Activated B cell treated with CpG ODN at 0.5 μM for 24 hours (primary cell): ENCODE measurements around the gene STAP1. TPM values are rescaled to one million over a fixed set of nuclear protein-coding genes. Genes with fewer than 3 reads are reported as not detected.
A peak's percentile ranks its signal among the peaks of the same experiment; 100 is the strongest.

ENCODE experiments used
- ATAC-seq: fragments of 200-7000 bp; cut with Tn5 transposase; one replicate; pipeline ENCODE4 v1.10.0; 2021; ENCODE audit warnings: low read depth, mild to moderate bottlenecking, moderate library complexity
- CTCF ChIA-PET: fragments of 350-600 bp; sonication (Branson Sonifier 250); formaldehyde crosslinking; loops from one replicate; lab custom pipeline; 2021; ENCODE audit warnings: antibody characterized with exemption; lab: Charles Lee
- POLR2A ChIA-PET: fragments of 350-600 bp; sonication (Branson Sonifier 250); formaldehyde crosslinking; loops from one replicate; lab custom pipeline; 2021; ENCODE audit warnings: antibody characterized with exemption; lab: Charles Lee
- DNase-seq: peaks from one replicate; pipeline ENCODE4 v3.0.0; 2022
- H3K27ac Mint-ChIP-seq: one replicate; pipeline ENCODE4 v1.8.0; 2020; ENCODE audit warnings: mixed read lengths
- H3K27me3 Mint-ChIP-seq: one replicate; pipeline ENCODE4 v1.8.0; 2021; ENCODE audit warnings: mixed read lengths
- H3K36me3 Mint-ChIP-seq: one replicate; pipeline ENCODE4 v1.8.0; 2021; ENCODE audit warnings: low read depth, mixed read lengths
- H3K4me1 Mint-ChIP-seq: one replicate; pipeline ENCODE4 v1.8.0; 2021; ENCODE audit warnings: mixed read lengths
- H3K4me3 Mint-ChIP-seq: one replicate; pipeline ENCODE4 v1.8.0; 2020; ENCODE audit warnings: mild to moderate bottlenecking, mixed read lengths
- H3K9me3 Mint-ChIP-seq: one replicate; pipeline ENCODE4 v1.8.0; 2020; ENCODE audit warnings: mixed read lengths
- intact Hi-C: fragments of 100-400 bp; cut with micrococcal nuclease; formaldehyde crosslinking; loops from one replicate; pipeline ENCODE4 v1.15.1; 2024
- total RNA-seq: library from RNA; stranded (reverse); gene quantifications from 2 replicates; pipeline ENCODE4 v1.2.3, GENCODE V29; 2022
- TF ChIP-seq, protein P1 (sequence below): fragments of 200-600 bp; IDR thresholded peaks from one replicate; pipeline ENCODE4 v1.8.0; 2022; ENCODE audit warnings: antibody characterized with exemption, mild to moderate bottlenecking

The STAP1 gene
- total RNA-seq, 1 donor from 2014 or later, result 46.4 TPM

- H3K4me1 Mint-ChIP-seq, result peaks cover 3% of the 10 kb centered on the region
Observed at GRCh38 chr4:67608027-67608426, 49.5 kb downstream of the STAP1 start.

DNA sequence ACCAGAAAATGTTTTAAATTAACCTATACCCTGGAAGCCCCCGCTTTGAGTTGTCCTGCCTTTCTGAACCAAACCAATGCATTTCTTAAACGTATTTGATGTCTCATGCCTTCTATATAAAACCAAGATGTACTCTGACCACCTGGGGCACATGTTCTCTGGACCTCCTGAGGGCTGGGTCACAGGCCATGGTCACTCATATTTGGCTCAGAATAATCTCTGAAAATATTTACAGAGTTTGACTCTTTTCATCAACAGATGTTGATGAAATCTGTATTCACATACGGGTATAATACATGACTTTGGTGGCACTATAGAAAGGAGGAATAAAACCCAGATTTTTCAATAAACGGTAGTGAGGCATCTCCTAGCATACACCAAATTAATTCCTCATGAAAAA, 55.7 kb downstream of the STAP1 start:
- no peak overlapping the region for H3K4me3 Mint-ChIP-seq
- no peak overlapping the region for H3K27ac Mint-ChIP-seq
- H3K36me3 Mint-ChIP-seq, result peaks cover 57% of the 10 kb centered on the region
- DNase-seq (no peak), ATAC-seq (no peak)
- POLR2A ChIA-PET, result no interaction called here
- intact Hi-C loops, result no loop called here
- H3K9me3 Mint-ChIP-seq, result peaks cover 11% of the 10 kb centered on the region
- no peaks in the 10 kb centered on the region for H3K27me3 Mint-ChIP-seq
- CTCF ChIA-PET, result interaction anchor here (1.6 kb wide), 1 partner anchor 64 kb away, joined by 3 read pairs; no protein-coding TSS in a partner anchor
- TF ChIP-seq, protein P1, sequence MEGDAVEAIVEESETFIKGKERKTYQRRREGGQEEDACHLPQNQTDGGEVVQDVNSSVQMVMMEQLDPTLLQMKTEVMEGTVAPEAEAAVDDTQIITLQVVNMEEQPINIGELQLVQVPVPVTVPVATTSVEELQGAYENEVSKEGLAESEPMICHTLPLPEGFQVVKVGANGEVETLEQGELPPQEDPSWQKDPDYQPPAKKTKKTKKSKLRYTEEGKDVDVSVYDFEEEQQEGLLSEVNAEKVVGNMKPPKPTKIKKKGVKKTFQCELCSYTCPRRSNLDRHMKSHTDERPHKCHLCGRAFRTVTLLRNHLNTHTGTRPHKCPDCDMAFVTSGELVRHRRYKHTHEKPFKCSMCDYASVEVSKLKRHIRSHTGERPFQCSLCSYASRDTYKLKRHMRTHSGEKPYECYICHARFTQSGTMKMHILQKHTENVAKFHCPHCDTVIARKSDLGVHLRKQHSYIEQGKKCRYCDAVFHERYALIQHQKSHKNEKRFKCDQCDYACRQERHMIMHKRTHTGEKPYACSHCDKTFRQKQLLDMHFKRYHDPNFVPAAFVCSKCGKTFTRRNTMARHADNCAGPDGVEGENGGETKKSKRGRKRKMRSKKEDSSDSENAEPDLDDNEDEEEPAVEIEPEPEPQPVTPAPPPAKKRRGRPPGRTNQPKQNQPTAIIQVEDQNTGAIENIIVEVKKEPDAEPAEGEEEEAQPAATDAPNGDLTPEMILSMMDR, result no peak
- H3K4me1 Mint-ChIP-seq, result peaks cover 3% of the 10 kb centered on the region

More at GRCh38 chr4:67608027-67608426, 49.5 kb downstream of the STAP1 start:
- intact Hi-C loops, result no loop called here
- CTCF ChIA-PET, result no interaction called here
- POLR2A ChIA-PET, result no interaction called here
- TF ChIP-seq, protein P1, result no peak
- H3K9me3 Mint-ChIP-seq, result peaks cover 5% of the 10 kb centered on the region
- no peak for DNase-seq
- no peak overlapping the region for H3K27ac Mint-ChIP-seq
- no peak overlapping the region for H3K4me3 Mint-ChIP-seq
- H3K27me3 Mint-ChIP-seq, result no peaks in the 10 kb centered on the region
- H3K36me3 Mint-ChIP-seq, result peaks cover 75% of the 10 kb centered on the region
- ATAC-seq, result no peak

GRCh38 chr4:67615119-67615518, 56.6 kb downstream of the STAP1 start:
- Mint-ChIP-seq H3K4me1 (peaks cover 3% of the 10 kb centered on the region), H3K4me3 (no peak overlapping the region), H3K36me3 (peaks cover 56% of the 10 kb centered on the region), H3K27me3 (no peaks in the 10 kb centered on the region), H3K9me3 (peaks cover 9% of the 10 kb centered on the region), H3K27ac (peak overlapping the region; percentile 43)
- DNase-seq, result no peak
- no peak for ATAC-seq
- TF ChIP-seq, protein P1, result no peak
- ChIA-PET CTCF (no interaction called here), POLR2A (no interaction called here)
- intact Hi-C loops, result no loop called here

DNA sequence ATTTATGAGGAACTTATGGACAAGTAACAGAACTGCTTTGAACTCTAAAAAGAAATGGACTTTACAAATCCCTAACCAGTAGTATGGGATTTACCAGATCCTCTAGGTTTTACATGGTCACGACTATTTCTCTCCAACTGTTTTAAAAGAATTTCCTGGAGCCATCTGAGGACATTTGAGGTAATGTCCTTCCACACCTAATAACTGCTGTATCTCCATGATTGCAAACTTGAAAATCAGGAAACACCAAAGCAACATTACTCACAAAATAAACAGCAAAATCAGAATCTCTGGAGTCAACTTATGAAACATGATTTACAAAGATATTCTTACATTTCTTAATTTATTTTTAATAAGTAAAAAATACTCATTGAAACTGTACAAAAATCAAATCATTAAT, 58.0 kb downstream of the STAP1 start:
- peaks cover 65% of the 10 kb centered on the region for H3K36me3 Mint-ChIP-seq
- no peak overlapping the region for H3K27ac Mint-ChIP-seq
- intact Hi-C loops, result no loop called here
- DNase-seq (no peak), ATAC-seq (no peak)
- H3K4me3 Mint-ChIP-seq, result no peak overlapping the region
- H3K4me1 Mint-ChIP-seq, result peaks cover 3% of the 10 kb centered on the region
- no peaks in the 10 kb centered on the region for H3K27me3 Mint-ChIP-seq
- ChIA-PET POLR2A (no interaction called here), CTCF (no interaction called here)
- TF ChIP-seq, protein P1, result no peak
- peaks cover 9% of the 10 kb centered on the region for H3K9me3 Mint-ChIP-seq

DNA sequence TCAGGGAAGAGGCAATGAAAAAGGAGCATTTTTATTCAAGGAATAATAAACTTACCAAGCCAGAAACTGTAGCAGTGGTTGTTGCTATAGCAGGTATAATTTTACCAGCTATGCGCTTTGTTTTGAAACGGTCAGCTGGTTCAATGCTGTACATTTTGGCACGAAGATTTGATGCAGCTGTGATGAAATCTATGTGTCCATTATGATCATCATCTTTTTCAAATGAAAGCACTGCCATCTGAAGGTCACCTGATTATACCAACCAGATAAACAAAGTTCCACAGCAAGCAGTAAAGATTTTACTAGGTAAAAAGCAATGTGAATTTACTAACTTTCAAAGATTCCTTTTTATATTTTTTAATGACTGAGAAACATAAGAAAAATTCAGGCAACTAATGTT, 66.4 kb downstream of the STAP1 start:
- no peak for DNase-seq
- H3K36me3 Mint-ChIP-seq, result peaks cover 81% of the 10 kb centered on the region
- intact Hi-C loops, result loop anchor here (2.0 kb wide), 1 partner anchor 76 kb away; no protein-coding TSS in a partner anchor

More for the DNA sequence above, 66.4 kb downstream of the STAP1 start:
- no peak overlapping the region for H3K4me3 Mint-ChIP-seq
- no peaks in the 10 kb centered on the region for H3K9me3 Mint-ChIP-seq
- no peaks in the 10 kb centered on the region for H3K27me3 Mint-ChIP-seq
- H3K4me1 Mint-ChIP-seq, result no peaks in the 10 kb centered on the region
- no peak for ATAC-seq
- TF ChIP-seq, protein P1, result no peak
- POLR2A ChIA-PET, result no interaction called here
- no peak overlapping the region for H3K27ac Mint-ChIP-seq
- CTCF ChIA-PET, result interaction anchor here (1.0 kb wide), 1 partner anchor 75 kb away, joined by 3 read pairs; no protein-coding TSS in a partner anchor
